ENCODE results near the gene MYH6.

MYH6 gene

DNA sequence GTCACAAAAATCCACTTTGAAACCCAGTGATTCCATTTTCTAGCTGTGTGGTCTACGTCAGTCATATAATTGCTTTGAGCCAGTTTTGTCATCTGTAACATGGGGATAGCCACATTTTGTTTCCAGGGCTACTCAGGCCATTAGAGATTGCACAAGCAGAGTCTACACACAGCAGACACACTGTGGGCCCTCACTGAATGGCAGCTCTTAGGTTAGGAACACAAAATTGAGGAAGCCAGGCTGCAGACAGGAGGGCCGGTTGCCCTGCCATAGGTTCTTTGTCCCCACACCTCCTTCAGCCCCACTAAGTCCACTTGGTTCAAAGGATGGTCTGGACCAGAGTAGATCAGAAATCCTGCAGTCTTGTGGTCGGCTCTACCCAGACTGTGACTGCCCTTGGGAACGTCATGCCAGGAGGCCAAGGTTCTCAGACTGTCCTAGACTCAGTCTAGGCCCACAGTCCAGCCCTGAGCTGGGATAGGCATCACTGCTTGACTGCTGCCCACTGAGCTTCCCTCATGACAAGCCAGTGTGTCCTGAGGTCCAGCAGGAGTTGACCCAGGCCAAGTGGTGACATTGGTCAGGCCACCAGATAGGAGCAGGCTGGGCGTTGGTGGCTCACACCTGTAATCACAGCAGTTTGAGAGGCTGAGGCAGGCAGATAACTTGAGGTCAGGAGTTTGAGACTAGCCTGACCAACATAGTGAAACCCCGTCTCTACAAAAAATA is 31.2 kb upstream of the MYH6 start:
- DNase-seq (ENCODE audit: low spot score): peak; percentile 47
- Histone ChIP-seq H3K27ac (no peak overlapping the region), H3K4me3 (no peak overlapping the region)
- TF ChIP-seq, protein P1, sequence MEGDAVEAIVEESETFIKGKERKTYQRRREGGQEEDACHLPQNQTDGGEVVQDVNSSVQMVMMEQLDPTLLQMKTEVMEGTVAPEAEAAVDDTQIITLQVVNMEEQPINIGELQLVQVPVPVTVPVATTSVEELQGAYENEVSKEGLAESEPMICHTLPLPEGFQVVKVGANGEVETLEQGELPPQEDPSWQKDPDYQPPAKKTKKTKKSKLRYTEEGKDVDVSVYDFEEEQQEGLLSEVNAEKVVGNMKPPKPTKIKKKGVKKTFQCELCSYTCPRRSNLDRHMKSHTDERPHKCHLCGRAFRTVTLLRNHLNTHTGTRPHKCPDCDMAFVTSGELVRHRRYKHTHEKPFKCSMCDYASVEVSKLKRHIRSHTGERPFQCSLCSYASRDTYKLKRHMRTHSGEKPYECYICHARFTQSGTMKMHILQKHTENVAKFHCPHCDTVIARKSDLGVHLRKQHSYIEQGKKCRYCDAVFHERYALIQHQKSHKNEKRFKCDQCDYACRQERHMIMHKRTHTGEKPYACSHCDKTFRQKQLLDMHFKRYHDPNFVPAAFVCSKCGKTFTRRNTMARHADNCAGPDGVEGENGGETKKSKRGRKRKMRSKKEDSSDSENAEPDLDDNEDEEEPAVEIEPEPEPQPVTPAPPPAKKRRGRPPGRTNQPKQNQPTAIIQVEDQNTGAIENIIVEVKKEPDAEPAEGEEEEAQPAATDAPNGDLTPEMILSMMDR (IDR thresholded peaks at IDR 0.05): no peak

DNA sequence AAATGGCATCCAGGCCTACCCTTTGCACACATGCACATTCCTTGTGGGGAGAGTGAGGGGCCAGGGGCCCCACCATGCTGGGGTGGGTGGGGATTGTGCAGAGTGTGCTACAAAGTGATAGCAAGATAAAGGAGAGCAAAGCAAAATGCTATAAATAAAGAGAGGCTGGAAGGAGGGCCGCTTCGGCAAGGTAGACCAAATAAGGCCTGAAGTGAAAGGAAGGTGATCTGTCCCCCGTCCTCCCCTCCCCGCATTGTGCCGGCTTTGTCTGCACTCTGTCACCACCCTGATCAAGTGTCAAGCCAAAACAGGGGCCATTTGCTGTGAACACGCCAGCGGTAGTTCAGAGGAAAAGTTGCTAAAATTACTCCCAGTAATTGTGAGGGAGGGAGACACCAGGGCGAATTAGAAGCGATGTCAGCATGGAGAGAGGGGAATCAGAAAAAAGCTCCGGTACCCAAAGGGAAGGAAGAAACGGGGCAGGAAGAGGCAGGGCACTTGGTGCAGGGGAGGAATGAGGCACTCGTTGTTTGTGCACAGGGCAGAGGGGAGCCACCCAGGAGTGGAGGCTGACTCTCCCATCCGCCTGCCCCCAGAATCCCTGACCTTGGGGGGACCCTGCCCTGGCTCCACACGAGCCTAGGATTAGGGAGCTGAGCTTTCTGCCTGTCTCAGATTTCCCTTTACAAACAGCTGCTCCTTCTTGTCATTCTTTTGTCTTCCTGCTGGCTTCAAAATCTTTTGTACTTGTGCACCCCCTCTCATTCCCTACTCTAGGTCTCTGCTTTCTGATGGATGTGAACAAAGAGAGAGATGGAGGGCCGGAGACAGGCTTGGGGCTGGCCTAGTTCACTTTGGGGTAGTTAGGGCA is 30.3 kb upstream of the MYH6 start:
- peak; percentile 53 for DNase-seq (ENCODE audit: low spot score)
- TF ChIP-seq, protein P1 (IDR thresholded peaks at IDR 0.05): no peak
- H3K4me3 ChIP-seq: no peak overlapping the region
- H3K27ac ChIP-seq: no peak overlapping the region

DNA sequence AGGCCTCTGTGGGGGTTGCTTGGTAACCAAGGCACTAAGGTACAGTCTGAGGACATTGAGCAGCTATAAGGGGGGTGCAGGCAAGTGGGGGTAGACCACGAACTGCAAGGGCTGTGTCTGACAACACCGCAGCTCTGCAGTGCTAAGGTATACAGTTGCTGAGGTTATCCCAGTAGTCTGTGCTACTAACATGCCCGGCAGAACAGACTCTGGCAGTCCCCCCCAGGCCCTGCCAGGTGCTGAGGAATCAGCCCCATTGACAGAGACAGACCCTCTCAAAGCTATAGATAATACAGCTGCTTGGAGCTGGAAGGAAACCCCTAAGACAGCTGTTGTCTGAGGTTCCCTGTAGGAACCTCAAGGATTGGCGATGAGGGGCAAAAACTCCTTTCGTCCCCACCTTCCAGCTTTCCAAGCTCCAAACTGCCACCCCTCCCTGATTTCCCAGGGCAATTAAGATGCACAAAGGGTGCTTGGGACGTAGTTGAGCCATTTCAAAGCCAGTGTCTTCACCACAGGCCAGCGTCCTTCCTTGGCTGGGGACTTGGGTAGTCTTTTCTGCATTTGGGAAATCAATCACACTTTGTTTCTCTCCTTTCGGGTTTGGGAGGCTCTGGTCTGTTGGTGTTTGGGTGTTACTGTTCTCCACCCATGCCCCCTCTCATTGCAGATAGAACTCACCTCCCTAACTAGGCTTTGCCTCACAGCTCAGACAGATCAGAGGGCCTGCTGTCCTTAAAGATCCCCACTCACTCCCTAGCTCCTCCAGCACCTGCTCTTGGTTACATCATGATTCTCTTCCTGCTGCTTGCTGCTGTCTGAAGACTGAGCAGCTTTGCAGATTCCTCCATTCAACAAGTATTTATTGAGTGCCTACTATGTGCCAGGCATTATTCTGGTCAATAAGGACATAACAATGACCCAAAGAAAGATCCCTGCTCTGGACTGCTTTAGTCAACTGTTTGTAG is 29.3 kb upstream of the MYH6 start:
- Histone ChIP-seq H3K4me3 (no peak overlapping the region), H3K27ac (no peak overlapping the region)
- no peak for DNase-seq (ENCODE audit: low spot score)
- TF ChIP-seq, protein P1 (IDR thresholded peaks at IDR 0.05): no peak

DNA sequence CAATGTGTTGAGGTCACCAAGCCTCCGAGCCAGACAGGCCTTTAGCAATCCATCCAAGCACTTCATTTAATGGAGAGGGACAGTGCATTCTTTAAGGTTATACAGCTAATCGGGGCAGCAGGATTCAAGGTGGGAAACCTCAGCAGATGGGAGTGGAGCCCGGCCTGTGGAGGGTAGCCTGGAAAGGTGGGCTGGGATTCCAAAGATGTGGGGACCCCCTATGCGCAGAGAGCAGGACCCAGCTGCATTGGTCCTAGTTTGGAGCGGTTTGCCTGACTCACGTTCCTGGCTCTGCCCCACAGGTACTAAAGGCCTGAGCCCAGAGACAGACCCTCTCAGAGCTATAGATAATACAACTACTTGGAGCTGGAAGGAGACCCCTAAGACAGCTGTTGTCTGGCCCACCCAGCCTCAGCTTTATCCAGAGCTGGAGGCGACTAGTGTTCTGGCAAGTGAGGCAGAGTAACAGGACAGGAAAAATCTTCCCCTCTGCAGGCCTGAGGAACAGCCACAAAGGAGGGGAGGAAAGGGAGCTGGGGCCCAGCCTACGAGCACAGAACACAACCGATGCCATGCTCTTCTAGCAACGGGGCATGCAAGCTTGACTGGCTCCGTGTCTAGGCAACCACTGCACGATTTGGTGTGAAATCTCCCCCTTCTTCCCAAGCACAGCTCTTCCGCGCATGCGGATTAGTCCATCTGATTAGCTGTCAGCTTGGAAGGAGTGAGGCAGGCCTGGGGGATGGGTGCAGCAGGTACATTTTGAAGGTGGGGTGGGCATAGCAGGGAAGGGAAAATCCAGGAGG is 28.5 kb upstream of the MYH6 start:
- H3K27ac ChIP-seq: no peak overlapping the region
- no peak overlapping the region for H3K4me3 ChIP-seq
- TF ChIP-seq, protein P1 (IDR thresholded peaks at IDR 0.05): no peak
- peak; percentile 40 for DNase-seq (ENCODE audit: low spot score)

DNA sequence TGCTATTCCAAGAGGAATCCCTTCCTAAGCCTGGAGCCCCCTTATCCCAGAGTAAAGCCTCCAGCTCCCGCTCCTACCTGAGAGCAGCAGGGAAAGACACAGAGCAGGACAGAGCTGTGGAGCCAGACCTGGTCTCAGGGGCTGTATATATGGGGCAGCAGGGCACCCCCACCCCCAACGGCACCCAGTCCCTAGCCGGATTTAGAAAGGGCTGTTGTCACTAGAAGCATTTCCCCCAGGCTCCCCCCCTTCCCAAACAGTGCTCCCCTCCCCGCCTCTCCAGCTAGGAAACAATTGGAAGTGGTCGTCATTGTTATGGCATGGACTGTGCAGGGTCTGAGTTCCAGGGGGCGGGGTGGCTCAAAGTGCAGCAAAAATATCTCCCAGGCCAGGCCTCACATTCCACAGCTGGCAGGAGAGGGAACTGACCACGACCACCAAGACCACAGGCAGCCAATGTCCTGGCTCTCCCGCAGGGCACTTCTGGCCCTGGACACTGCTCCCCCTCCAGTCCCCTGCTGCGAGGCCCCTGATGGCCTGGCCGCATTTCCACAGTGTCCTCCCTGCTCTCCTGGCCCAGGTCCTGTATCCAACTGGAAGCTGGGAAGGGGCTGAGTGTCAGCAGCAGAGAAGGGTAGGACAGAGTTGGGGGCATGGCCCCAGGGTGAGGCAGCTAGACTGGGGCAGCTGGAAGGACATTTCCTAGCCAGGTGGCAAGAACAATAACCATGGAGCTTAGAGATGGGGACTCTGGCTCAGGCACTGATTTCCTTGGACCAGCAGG is 27.7 kb upstream of the MYH6 start, which contains the start of gene MYH7:
MYH7 (minus strand) TSS at position 118 of the 784 bp plus-strand sequence. CDS start 1,928 bp downstream, outside the sequence.
- DNase-seq (ENCODE audit: low spot score): peak; percentile 62
- H3K27ac ChIP-seq: no peak within 1 kb of the TSS
- no peak within 1 kb of the TSS for H3K4me3 ChIP-seq
- TF ChIP-seq, protein P1 (IDR thresholded peaks at IDR 0.05): no peak

Data from coronary artery (tissue), 2 donors.